ENCODE measurements around the gene ADIPOR2. TPM values are rescaled to one million over a fixed set of nuclear protein-coding genes. Genes with fewer than 3 reads are reported as not detected.
A peak's percentile ranks its signal among the peaks of the same experiment; 100 is the strongest.
"Not testable (repeated sequence)": the region's sequence is repeated elsewhere in the genome, so short reads cannot be mapped to it uniquely, and the experiment has no call there.

The ADIPOR2 gene
- total RNA-seq, 1 donor from 2014 or later: 64.2 TPM

- DNase-seq (ENCODE audit: low spot score): no peak
Observed at GRCh38 chr12:1665366-1665765, 25.5 kb upstream of the ADIPOR2 start.

- no peak for DNase-seq (ENCODE audit: low spot score)
Observed at GRCh38 chr12:1666215-1666614, 24.7 kb upstream of the ADIPOR2 start.

GRCh38 chr12:1666685-1667162, 24.1 kb upstream of the ADIPOR2 start:
- DNase-seq (ENCODE audit: low spot score): no peak

GRCh38 chr12:1668833-1669543, 21.9 kb upstream of the ADIPOR2 start:
- DNase-seq (ENCODE audit: low spot score): no peak

GRCh38 chr12:1670358-1671268, 20.3 kb upstream of the ADIPOR2 start:
- DNase-seq (ENCODE audit: low spot score): no peak

GRCh38 chr12:1676043-1676442, 14.8 kb upstream of the ADIPOR2 start:
- DNase-seq (ENCODE audit: low spot score): no peak

GRCh38 chr12:1680804-1681492, 9.9 kb upstream of the ADIPOR2 start:
- DNase-seq (ENCODE audit: low spot score): no peak

- no peak for DNase-seq (ENCODE audit: low spot score)
Observed at GRCh38 chr12:1681493-1681807, 9.4 kb upstream of the ADIPOR2 start.

- no peak for DNase-seq (ENCODE audit: low spot score)
Observed at GRCh38 chr12:1688086-1688710, 2.7 kb upstream of the ADIPOR2 start.

GRCh38 chr12:1691123-1692007, 495 bp downstream of the ADIPOR2 start:
- peak; percentile 13 for DNase-seq (ENCODE audit: low spot score)

GRCh38 chr12:1692226-1692625, 1.4 kb downstream of the ADIPOR2 start:
- DNase-seq (ENCODE audit: low spot score): no peak

GRCh38 chr12:1692895-1693610, 2.2 kb downstream of the ADIPOR2 start:
- no peak for DNase-seq (ENCODE audit: low spot score)

- not testable (repeated sequence) for DNase-seq (ENCODE audit: low spot score)
Observed at GRCh38 chr12:1695097-1695496, 4.2 kb downstream of the ADIPOR2 start.

GRCh38 chr12:1695886-1696670, 5.2 kb downstream of the ADIPOR2 start:
- DNase-seq (ENCODE audit: low spot score): no peak

GRCh38 chr12:1696800-1697199, 5.9 kb downstream of the ADIPOR2 start:
- no peak for DNase-seq (ENCODE audit: low spot score)

GRCh38 chr12:1697271-1697670, 6.4 kb downstream of the ADIPOR2 start:
- no peak for DNase-seq (ENCODE audit: low spot score)

- DNase-seq (ENCODE audit: low spot score): no peak
Observed at GRCh38 chr12:1698720-1699119, 7.8 kb downstream of the ADIPOR2 start.

GRCh38 chr12:1702713-1703112, 11.8 kb downstream of the ADIPOR2 start:
- DNase-seq (ENCODE audit: low spot score): no peak

Measured in mucosa of gallbladder (tissue), 1 donor.